ENCODE measurements around the gene KCNQ1. TPM values are rescaled to one million over a fixed set of nuclear protein-coding genes. Genes with fewer than 3 reads are reported as not detected.

The KCNQ1 gene
- total and polyA plus RNA-seq, 2 donors (not counting 1 experiment from before 2014, with no cell fraction given): 21.5 to 28.8 TPM

- ATAC-seq (ENCODE audit: low read depth) (no peak), DNase-seq (no peak)
- H3K9me3 ChIP-seq (ENCODE audit: control extremely low read depth in 1 of 3, control insufficient read depth in 2 of 3, insufficient read depth in 1 of 3, low read length in 2 of 3): no peaks in the 10 kb centered on the region
- H3K4me3 ChIP-seq (ENCODE audit: control extremely low read depth in 1 of 5, extremely low read depth in 1 of 5, insufficient read depth in 1 of 5, low read depth in 2 of 5, low read length in 4 of 5): no peak overlapping the region
- no peak overlapping the region for H3K27ac ChIP-seq (ENCODE audit: low read length in 2 of 2)
- whole genome bisulfite sequencing (ENCODE audit: insufficient coverage): 43% methylated on average over 12 of the region's 12 CpGs
- no peak overlapping the region for H3K4me2 ChIP-seq (replicated peaks; ENCODE audit: low read depth, low read length, poor library complexity, severe bottlenecking)
- no peaks in the 10 kb centered on the region for H3K36me3 ChIP-seq (replicated peaks in 1 of 2; ENCODE audit: control extremely low read depth in 1 of 2, control insufficient read depth in 1 of 2, extremely low read depth in 1 of 2, insufficient read depth in 2 of 2, low read length in 1 of 2)
- Mint-ChIP-seq H3K4me1 (peaks cover 17% of the 10 kb centered on the region), H3K4me3 (peak overlapping the region; percentile 21), H3K27me3 (no peaks in the 10 kb centered on the region), H3K27ac (peak overlapping the region; percentile 5), H3K9me3 (ENCODE audit: insufficient read depth) (no peaks in the 10 kb centered on the region)
- H4K20me1 ChIP-seq (ENCODE audit: control insufficient read depth, insufficient read depth, low read length, poor library complexity, severe bottlenecking): no peaks in the 10 kb centered on the region
- no peak for TF ChIP-seq EZH2 (IDR thresholded peaks at IDR 0.05; ENCODE audit: borderline replicate concordance, insufficient read depth, low read depth, low read length, poor library complexity, severe bottlenecking)
- TF ChIP-seq, protein P1, sequence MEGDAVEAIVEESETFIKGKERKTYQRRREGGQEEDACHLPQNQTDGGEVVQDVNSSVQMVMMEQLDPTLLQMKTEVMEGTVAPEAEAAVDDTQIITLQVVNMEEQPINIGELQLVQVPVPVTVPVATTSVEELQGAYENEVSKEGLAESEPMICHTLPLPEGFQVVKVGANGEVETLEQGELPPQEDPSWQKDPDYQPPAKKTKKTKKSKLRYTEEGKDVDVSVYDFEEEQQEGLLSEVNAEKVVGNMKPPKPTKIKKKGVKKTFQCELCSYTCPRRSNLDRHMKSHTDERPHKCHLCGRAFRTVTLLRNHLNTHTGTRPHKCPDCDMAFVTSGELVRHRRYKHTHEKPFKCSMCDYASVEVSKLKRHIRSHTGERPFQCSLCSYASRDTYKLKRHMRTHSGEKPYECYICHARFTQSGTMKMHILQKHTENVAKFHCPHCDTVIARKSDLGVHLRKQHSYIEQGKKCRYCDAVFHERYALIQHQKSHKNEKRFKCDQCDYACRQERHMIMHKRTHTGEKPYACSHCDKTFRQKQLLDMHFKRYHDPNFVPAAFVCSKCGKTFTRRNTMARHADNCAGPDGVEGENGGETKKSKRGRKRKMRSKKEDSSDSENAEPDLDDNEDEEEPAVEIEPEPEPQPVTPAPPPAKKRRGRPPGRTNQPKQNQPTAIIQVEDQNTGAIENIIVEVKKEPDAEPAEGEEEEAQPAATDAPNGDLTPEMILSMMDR (IDR thresholded peaks at IDR 0.05): no peak
- no peak overlapping the region for H2AFZ ChIP-seq (ENCODE audit: insufficient read depth, low read depth, low read length, poor library complexity, severe bottlenecking)
- ChIA-PET POLR2A (no interaction called here), CTCF (interaction anchor here (0.7 to 1.9 kb wide), 4 partner anchors 9 to 366 kb away, joined by 3 to 6 read pairs (median 4); no protein-coding TSS in a partner anchor)
- H3K9ac ChIP-seq (ENCODE audit: low read length): no peak overlapping the region
- peaks cover 9 to 25% of the 10 kb centered on the region in 2 donors for H3K4me1 ChIP-seq (ENCODE audit: control insufficient read depth in 2 of 2, insufficient read depth in 2 of 2, low read length in 2 of 2)
- intact Hi-C loops (cut with micrococcal nuclease): no loop called here
- no peaks in the 10 kb centered on the region for H3K79me2 ChIP-seq (ENCODE audit: control insufficient read depth, insufficient read depth, low read length)
- H3K27me3 ChIP-seq (replicated peaks in 1 of 4; ENCODE audit: control extremely low read depth in 1 of 4, control insufficient read depth in 3 of 4, insufficient read depth in 4 of 4, low read length in 3 of 4): no peaks in the 10 kb centered on the region
Measured at GRCh38 chr11:2898366-2899079, 453.7 kb downstream of the KCNQ1 start.

Small RNA genes lying within 50 kb of the gene (small RNA-seq; reads per million reads assigned to genes)
- gene AC013791.1 (ENCODE audit: insufficient read length, low read depth, low replicate concordance): not detected
- not detected for gene COX6CP18 (ENCODE audit: insufficient read length, low read depth, low replicate concordance)
- gene RF01947 (ENCODE audit: insufficient read length, low read depth, low replicate concordance): not detected
- gene RF01948 (ENCODE audit: insufficient read length, low read depth, low replicate concordance): not detected
- not detected for gene RF01950 (ENCODE audit: insufficient read length, low read depth, low replicate concordance)

Other genes starting within 250 kb of the KCNQ1 start
- 2.0 and 2.2 TPM in 2 replicates for gene ASCL2, start 174.4 kb upstream of the KCNQ1 start, total RNA-seq
- gene ASCL2, start 174.4 kb upstream of the KCNQ1 start, polyA plus RNA-seq: 1.6 and 2.1 TPM in 2 replicates
- gene C11orf21, start 143.1 kb upstream of the KCNQ1 start, total RNA-seq: 21.9 and 22.8 TPM in 2 replicates
- gene C11orf21, start 143.1 kb upstream of the KCNQ1 start, polyA plus RNA-seq: 38.9 and 72.4 TPM in 2 replicates
- gene TSPAN32, start 143.0 kb upstream of the KCNQ1 start, total RNA-seq: 22.2 and 27.1 TPM in 2 replicates
- gene TSPAN32, start 143.0 kb upstream of the KCNQ1 start, polyA plus RNA-seq: 75.9 and 112 TPM in 2 replicates
- 253 and 262 TPM in 2 replicates for gene CD81, start 67.7 kb upstream of the KCNQ1 start, total RNA-seq
- gene CD81, start 67.7 kb upstream of the KCNQ1 start, polyA plus RNA-seq: 361 and 380 TPM in 2 replicates
- 57.5 and 59.5 TPM in 2 replicates for gene TSSC4, start 44.3 kb upstream of the KCNQ1 start, total RNA-seq
- gene TSSC4, start 44.3 kb upstream of the KCNQ1 start, polyA plus RNA-seq: 49.4 and 50.5 TPM in 2 replicates
- gene TRPM5, start 494 bp upstream of the KCNQ1 start, total RNA-seq: not detected in 2 replicates
- 0.03 and 0.16 TPM in 2 replicates for gene TRPM5, start 494 bp upstream of the KCNQ1 start, polyA plus RNA-seq

Measured in B cell (primary cell).